D721Med (cell line): ENCODE measurements around the gene SDHA.
"Not testable (repeated sequence)": the region's sequence is repeated elsewhere in the genome, so short reads cannot be mapped to it uniquely, and the experiment has no call there.

Experiments used
- DNase-seq: peaks from one replicate; pipeline ENCODE4 v3.0.0; 2011; ENCODE audit warnings: low spot score; ENCODE audit not compliant: insufficient read length
- FAIRE-seq: peaks from 2 replicates; lab custom pipeline; 2011; peaks lifted over from hg19 to GRCh38; lab: Jason Lieb, UNC
- CTCF ChIP-seq: IDR thresholded peaks from 2 replicates; pipeline ENCODE4 v1.5.1; 2012; ENCODE audit warnings: mild to moderate bottlenecking, control low read depth; ENCODE audit not compliant: insufficient read depth; ENCODE audit errors: missing control alignments

Gene SDHA

GRCh38 chr5:204966-205670 lies 13.0 kb upstream of the SDHA start:
- no peak for TF ChIP-seq CTCF
- DNase-seq (no peak), FAIRE-seq (no peak)

- no peak for TF ChIP-seq CTCF
- FAIRE-seq, result no peak
- DNase-seq, result no peak
Observed at GRCh38 chr5:206406-206805, 11.7 kb upstream of the SDHA start.

DNA sequence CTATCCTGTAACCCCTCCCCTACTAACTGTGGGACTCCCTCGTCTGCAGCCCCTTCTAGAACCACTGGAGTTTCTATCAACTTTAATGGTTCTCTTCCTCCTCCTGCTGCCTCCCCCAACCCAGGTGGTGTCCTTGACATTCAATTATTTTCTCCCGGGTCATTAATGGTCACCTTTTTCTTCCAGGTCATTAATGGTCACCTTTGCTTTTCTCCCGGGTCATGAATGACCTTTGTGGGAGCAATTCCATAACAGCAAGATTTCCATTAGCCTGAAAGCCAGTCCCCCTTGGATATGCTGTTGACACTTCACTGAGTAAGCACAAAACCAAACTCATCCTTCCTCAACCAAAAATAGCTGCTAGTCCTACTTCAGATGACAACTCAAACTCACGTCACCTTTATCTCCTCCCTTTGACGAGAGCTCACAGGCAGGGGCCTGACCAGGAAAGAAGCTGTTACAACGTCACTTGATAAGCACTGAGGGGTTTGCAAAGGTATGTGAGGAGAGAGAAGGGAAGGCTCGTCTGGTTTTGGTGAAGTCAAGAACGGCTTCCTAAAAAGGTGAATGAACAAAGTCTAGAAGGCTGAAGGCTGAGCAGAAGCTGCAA lies 11.1 kb upstream of the SDHA start:
- FAIRE-seq (no peak), DNase-seq (no peak)
- TF ChIP-seq CTCF, result no peak

- no peak for FAIRE-seq
- DNase-seq, result no peak
- no peak for TF ChIP-seq CTCF
Observed at GRCh38 chr5:207599-207998, 10.5 kb upstream of the SDHA start.

- FAIRE-seq, result no peak
- DNase-seq, result no peak
- TF ChIP-seq CTCF, result no peak
Observed at GRCh38 chr5:208449-209114, 9.5 kb upstream of the SDHA start.

GRCh38 chr5:213803-214395 lies 4.2 kb upstream of the SDHA start:
- TF ChIP-seq CTCF, result no peak
- DNase-seq, result no peak
- FAIRE-seq, result no peak

DNA sequence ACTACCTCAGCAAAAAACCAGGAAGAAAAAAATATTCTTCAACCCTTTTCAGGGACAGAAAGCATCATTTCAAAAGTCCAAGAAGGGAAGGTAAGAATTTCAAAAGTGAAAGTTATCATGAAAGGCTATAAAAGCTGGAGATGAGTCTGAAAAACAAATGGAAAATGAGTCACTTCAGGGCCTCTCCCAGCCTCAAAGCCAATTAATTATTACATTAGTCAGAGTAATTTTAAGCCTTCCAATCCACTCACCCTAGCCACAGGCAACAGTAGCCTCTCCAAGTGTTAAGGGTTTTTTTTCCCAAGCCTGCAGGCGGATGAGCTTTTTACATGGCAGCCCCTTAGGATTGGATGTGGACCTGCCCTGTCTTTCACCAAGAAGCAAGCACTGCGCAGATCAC lies 2.9 kb upstream of the SDHA start:
- not testable (repeated sequence) for FAIRE-seq

DNA sequence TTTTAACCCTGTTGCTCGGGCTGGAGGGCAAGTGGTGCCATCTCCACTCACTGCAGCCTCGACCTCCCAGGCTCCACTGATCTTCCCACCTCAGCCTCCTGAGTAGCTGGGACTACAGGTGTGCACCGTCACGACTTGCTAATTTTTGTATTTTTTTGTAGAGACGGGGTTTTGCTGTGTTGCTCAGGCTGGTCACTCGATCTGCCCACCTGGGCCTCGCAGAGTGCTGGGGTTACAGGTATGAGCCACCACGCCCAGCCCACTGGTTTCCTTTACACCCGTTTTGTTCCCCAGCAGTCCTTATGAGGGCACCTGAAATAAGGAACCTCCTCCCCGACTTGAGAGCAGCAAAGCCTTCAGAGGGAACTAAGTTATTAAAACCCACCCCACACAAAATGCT lies 2.0 kb upstream of the SDHA start:
- DNase-seq, FAIRE-seq: not testable (repeated sequence)

More for the DNA sequence above, 2.9 kb upstream of the SDHA start:
- DNase-seq, result not testable (repeated sequence)
